Stimulated activated CD8-positive, alpha-beta memory T cell treated with anti-CD3 and anti-CD28 coated beads, Interleukin-4, amount 100 ng/mL, for 24 hours (primary cell): ENCODE data around the gene CSAD.
"Not testable (repeated sequence)": the region's sequence is repeated elsewhere in the genome, so short reads cannot be mapped to it uniquely, and the experiment has no call there.

Source experiments
- DNase-seq: peaks from one replicate; pipeline ENCODE4 v3.0.0-alpha.2; 2020; ENCODE audit warnings: low read depth

Gene CSAD

GRCh38 chr12:53217931-53218307 lies 37.2 kb upstream of the CSAD start:
- DNase-seq: no peak

- DNase-seq: peak; percentile 49
Observed at GRCh38 chr12:53217051-53217930, 36.6 kb upstream of the CSAD start.

DNA sequence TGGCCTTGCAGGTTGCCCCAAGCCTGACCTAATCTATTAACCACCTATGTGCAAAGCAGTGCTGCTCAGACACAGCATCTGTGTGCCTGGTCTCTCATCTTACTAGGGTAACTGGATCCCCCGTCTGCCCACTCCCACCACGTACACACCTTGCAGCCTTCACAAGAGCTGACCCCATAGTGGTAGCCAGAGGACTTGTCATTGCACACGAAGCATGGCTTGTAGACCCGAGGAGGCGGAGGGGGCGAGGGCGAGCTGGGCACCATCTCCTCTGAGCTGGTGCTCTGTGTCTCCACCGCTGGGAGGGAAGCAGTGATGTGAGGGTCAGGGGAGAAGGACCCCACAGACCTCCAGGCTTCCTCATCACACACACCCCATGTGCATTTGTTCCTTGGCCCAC lies 34.8 kb upstream of the CSAD start:
- no peak for DNase-seq

DNA sequence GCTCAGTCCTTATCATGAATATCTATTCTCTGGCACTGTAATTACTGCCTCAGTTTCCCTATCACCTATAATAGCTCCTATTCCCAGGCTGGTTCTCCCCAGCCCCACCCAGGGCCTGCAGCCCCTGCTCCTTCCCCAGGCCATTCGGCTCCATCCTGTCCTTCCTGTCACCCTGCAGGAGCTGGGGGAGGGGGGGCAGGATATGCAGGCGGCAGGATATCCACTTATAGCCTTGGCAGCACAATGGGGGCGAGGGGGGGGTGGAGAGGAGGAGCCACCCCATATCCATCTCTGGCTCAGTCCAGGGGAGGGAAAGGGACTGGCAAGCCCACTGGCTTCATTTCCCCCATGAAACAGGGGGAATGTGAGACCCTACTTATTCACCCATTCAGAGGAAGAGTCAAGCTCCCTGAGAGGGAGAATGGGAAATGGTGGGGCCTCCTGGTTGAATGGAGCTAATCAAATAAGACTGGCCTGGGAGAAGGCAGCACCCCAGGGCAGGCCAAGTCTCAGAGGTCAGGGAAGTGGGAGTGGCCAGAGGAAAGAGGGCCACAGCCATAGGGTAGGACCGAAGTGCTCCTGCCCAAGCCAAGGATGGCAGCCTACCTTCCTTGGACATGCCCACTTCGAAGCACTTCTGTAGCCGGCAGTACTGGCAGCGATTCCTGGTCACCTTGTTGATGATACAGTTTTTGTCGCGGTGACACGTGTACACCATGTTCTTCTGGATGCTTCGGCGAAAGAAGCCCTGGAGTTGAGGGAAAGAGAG lies 34.1 kb upstream of the CSAD start:
- DNase-seq: no peak

- DNase-seq: no peak
Observed at GRCh38 chr12:53214221-53214620, 33.5 kb upstream of the CSAD start.

DNA sequence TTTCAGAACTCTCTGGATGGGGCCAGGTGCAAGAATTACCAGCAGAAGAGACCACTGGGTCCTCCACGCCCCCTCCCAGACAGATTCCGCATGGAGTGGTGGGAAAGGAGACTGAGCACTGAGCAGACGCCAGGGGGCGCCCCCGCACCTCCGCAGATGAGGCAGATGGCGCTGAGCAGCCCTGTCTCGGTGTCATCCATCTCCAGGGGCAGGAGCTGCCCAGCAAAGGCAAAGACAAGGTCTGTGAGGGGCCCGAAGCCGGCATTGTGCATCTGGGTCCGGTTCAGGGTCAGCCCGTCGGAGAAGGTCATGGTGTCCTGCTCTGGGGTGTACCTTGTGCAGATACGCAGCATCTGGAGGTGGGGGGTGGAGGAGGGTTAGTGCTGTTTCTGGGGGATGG lies 32.6 kb upstream of the CSAD start:
- peak; percentile 75 for DNase-seq

- no peak for DNase-seq
Observed at GRCh38 chr12:53212931-53213330, 32.2 kb upstream of the CSAD start.

DNA sequence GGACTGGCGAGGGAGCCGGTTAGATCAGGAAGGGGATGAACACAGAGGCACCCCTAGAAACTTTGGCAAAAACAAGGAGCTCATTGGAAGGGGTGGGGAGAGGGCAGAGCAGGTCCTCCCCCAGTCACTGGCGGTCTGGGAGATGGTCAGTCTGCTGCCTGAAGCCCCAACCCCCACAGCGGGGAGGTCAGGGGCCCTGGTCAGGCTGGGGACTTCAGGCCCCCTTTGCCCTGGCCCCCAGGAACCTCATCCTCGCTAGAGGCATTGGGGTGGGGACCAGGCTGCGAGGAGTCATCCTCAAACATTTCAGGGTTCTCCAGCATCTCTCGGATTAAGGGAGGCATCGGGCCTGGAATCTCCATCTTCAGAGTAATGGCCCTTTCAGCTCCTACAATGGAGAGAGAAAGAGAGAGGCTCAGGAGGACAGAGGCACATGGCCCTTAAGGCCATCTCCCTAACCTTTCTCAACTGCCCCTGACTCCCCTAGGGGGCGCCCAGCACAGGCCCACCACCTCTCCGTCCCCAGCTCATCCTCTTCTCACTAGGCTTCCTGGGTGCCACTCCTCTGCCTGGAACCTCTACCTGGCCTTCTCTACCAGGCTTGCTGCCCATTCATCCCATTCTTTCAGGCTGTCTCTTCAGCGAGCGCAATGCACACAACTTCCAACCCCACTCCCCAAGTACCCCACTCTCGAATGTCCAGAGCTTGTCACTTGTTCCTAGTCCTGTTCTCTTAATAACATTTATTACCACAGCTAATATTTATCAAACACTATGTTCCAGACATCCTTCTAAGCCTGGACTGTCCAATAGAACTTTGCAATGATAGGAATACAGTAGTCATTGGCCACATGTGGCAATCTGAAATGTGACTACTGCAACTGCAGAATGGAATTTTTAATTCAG lies 31.0 kb upstream of the CSAD start:
- DNase-seq: no peak

DNA sequence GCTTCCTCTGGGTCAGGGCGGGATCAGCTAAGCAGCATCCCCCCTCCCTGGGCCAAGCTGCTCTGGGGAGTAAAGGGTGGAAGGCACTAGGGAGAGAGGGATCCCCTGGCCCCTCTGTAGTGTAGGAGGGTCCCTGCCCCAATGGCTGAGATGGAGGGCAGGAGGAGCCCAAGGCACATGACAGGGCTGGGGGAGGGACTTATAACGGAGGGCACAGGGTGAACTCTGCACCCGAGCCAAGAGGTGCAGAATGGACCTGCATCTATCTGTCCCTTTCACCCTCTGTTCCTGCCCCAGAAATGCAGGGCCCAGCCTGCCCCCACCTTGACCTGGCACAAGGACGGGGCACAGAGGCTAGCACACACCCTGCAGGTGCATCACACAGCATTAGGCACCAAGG lies 30.1 kb upstream of the CSAD start:
- DNase-seq: no peak

DNA sequence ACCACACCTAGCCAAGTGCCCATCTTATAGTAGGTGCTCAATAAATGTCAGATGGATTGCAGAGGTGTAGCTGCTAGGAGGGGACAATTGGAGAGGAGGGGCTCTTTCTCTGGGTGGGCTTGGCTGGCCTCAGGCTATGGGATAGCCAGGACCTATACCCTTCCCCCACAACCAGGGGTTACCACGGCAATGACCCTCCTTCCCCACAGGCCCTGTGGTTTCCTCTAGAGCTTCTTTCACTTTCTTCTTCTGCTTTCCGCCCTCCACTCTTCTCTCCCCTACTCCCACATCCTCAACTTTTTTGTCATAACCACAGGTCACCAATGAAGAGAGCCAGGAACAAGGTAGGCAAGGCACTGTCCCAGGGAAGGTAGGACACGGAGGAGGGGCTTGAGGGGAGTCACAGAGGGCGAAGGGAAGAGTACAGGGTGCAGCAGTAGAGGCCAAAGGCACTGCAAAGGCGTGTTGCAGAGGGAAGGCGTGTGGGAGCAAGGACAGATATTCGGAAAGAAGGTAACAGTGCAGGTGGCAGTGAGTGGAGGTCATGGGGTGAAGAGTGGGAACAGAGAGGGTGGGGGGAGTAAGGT lies 28.2 kb upstream of the CSAD start:
- no peak for DNase-seq

DNA sequence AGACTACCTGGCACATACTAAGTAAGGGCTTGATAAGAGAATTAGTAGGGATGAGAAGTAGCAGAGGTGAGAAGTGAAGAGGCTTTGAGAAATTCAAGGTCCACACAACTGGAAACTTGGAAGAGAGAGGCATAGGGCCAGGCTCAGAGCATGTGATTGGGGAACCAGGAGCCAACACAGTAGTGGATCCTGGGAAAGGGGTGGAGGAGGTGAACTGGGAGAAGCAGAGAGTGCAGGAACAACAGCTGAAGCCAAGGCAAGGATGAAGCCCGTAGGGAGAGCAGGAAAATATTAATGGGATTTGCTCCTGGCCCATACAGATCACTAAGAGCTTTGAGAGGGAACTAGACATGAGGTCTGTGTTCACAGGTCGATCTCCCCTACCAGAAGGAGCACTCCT lies 27.7 kb upstream of the CSAD start:
- DNase-seq: no peak

DNA sequence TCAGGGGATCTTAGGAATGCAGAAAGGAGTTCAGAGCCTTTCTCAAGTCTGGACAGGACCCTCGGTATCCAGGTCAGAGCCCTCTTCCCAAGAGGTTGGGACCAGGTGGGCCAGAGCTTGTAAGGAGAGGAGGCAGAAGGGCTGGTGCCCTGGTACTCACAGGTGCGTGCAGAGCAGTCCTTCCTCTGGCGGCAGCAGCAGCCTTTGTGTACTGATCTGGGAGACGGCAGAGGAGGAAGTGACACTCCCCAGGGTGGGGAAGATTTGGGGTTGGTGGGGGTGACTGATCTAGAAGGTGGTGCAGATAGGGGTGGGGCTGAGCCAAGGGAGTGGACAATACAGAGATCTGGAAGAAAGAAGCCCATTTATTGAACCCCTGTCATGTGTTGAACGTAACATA lies 26.3 kb upstream of the CSAD start, which contains the start of gene ITGB7:
ITGB7 (minus strand) TSS at position 210 of the 400 bp plus-strand sequence. CDS start 6,808 bp downstream, outside the sequence.
- DNase-seq: peak; percentile 52

DNA sequence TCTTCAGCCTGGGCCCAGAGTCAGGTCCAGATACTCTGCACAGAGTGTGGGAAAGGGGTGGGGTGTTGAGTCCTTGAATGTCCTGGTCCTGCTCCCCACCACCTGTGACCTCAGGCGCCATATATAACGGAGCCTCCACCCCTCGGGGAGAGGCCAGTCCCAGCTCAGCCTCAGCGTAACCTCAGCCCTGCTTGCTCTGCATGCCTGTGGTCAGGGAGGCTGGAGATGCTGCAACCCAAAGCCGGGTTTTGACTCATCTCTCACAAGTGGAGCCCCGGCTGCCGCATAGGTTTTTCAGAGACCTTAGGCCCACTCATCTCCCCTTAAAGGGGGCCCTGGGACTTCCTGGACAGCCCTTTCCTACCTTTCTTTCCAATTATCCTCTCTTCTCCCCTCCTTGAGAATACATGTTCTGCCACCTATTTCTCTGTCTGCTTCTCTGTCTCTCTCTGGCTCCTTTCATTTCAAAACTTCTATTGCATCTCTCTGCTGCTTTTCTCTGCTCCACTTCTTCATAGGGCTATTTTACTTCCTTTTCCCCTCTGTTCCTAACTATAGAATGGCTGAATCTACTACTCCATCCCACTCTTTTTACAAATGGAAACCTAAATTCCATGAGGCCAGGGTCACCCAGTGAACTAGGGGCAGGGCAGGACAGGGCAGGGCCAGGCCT lies 25.2 kb upstream of the CSAD start:
- peak; percentile 60 for DNase-seq

DNA sequence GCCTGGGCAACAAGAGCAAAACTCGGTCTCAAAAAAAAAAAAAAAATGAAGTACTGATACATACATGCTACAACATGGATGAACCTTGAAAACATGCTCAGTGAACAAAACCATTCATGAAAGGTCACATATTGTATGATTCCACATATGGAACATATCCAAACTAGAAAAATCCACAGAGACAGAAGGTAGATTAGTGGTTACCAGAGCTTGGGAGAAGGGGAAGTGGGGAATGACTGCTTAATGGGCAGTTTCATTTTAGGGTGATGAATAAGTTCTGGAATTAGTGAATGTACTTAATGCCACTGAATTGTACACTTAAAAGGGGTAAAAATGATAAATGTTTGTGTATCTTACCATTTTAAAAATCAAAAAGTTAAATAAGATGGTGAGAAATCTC lies 23.6 kb upstream of the CSAD start:
- no peak for DNase-seq

GRCh38 chr12:53202316-53202715 lies 21.6 kb upstream of the CSAD start:
- not testable (repeated sequence) for DNase-seq

DNA sequence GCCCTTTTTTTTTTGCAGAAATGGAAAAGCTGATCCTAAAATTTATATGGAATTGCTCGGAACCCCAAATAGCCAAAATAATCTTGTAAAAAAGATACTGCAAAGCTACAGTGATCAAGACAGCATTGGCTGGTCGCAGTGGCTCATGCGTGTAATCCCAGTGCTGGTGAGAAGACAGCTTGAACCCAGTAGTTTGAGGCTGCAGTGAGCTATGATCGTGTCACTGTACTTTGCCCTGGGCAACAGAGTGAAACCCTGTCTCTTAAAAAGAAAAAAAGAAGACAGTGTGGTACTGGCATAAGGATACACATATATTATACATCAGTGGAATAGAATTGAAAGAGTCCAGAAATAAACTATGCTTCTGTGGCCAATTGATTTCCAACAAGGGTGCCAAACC lies 20.9 kb upstream of the CSAD start:
- no peak for DNase-seq

- DNase-seq: no peak
Observed at GRCh38 chr12:53201177-53201541, 20.4 kb upstream of the CSAD start.

- no peak for DNase-seq
Observed at GRCh38 chr12:53200458-53201176, 19.9 kb upstream of the CSAD start.

DNA sequence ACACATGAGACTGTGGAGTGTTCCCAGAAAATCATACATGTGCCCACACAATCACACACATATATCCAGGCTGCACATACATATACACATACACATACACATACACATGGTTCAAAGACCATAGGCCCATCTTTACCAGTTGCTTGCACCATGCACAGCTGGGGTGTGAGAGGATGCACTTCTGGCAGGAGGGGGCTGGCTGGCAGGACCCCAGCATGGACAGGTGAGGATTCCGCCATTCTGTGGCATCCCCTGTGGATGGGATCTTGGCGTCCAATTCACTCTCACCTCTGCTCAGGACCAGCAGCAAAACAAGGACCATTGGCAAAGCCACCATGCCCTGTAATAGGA lies 19.4 kb upstream of the CSAD start:
- no peak for DNase-seq

DNA sequence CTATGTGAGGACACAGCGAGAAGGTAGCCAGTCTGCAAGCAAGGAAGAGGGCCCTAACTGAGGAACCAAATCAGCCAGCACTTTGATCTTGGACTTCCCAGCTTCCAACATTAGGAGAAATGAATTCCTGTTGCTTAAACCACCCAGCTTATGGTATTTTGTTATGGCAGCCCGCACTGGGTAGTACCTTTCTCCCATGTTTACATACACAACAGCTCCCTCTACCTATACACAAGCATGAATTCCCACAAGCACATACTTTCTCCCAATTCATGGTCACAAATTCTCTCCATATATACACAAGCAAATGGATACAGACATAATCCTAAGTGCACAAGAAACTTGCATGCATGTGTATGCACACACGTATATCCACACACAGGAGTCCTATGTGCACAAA lies 19.0 kb upstream of the CSAD start:
- no peak for DNase-seq
